ENCODE measurements around the gene PAX2.

DNA sequence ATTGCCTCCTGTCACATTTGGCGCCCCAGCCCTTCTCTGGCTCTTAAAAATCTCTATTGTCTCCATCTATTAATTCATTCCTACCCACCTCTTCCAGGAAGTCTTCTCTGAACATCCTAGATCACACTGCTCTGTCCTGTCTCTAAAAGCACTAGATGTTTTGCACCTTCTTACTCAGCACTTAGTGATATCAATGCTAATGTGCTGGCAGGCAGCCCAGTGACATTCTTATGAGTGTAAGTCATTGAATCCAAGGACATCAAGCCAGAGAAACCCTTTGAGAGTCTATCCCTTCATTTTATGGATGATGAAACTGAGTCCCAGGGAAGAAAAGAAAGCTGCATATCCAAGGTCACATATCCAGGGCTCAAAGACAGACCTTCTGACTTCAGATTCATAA lies 48.3 kb upstream of the PAX2 start:
- TF ChIP-seq CTCF (IDR thresholded peaks at IDR 0.05; ENCODE audit: control extremely low read depth in 1 of 3, insufficient read depth in 1 of 3, low read depth in 1 of 3, low read length in 3 of 3) (no peak), SP2 (IDR thresholded peaks at IDR 0.05; ENCODE audit: low read length) (no peak), HDAC2 (IDR thresholded peaks at IDR 0.05; ENCODE audit: borderline replicate concordance in 1 of 2, low read depth in 2 of 2, low read length in 2 of 2) (no peak), POLR2A (IDR thresholded peaks at IDR 0.05; ENCODE audit: control extremely low read depth in 1 of 2, low read depth in 2 of 2, low read length in 2 of 2) (no peak), CBX8 (IDR thresholded peaks at IDR 0.05; ENCODE audit: borderline replicate concordance, low read depth, low read length) (no peak), POLR2AphosphoS5 (IDR thresholded peaks at IDR 0.05; ENCODE audit: low read depth, low read length) (no peak), EZH2 (IDR thresholded peaks at IDR 0.05; ENCODE audit: low read depth, low read length, severe bottlenecking) (no peak), ASH2L (IDR thresholded peaks at IDR 0.05; ENCODE audit: low read length) (no peak), HDAC6 (IDR thresholded peaks at IDR 0.05; ENCODE audit: low read depth, low read length) (no peak)

Measured in H1 (cell line).